CD4-positive, CD25-positive, alpha-beta regulatory T cell (primary cell): ENCODE results near the gene MAZ. TPM values are rescaled to one million over a fixed set of nuclear protein-coding genes. Genes with fewer than 3 reads are reported as not detected.

ENCODE experiments used
- ATAC-seq, 2 donors: fragments of 150-1000 bp; cut with Tn5 transposase; one replicate each; pipeline ENCODE4 v1.10.0; 2021; ENCODE audit warnings: low read depth in 2 of 2, moderate number of reproducible peaks in 2 of 2, moderate library complexity in 1 of 2
- DNase-seq, 3 donors: peaks; one replicate each; pipeline versions ENCODE4 v3.0.0 to v3.0.0-alpha.2; 2012 to 2022; ENCODE audit warnings: mixed read lengths in 1 of 3
- H3K27ac ChIP-seq: one replicate; pipeline ENCODE4 v1.7.0; 2013; ENCODE audit warnings: mild to moderate bottlenecking, low read length; ENCODE audit not compliant: insufficient read depth, poor library complexity, severe bottlenecking
- H3K27me3 ChIP-seq: one replicate; pipeline ENCODE4 v1.7.0; 2013; ENCODE audit warnings: low read length; ENCODE audit not compliant: control insufficient read depth, insufficient read depth
- H3K36me3 ChIP-seq: one replicate; pipeline ENCODE4 v1.7.0; 2013; ENCODE audit warnings: mild to moderate bottlenecking, low read length, moderate library complexity; ENCODE audit not compliant: control insufficient read depth, insufficient read depth
- H3K4me1 ChIP-seq: 2 replicates; pipeline ENCODE4 v1.7.0; 2013; ENCODE audit warnings: mild to moderate bottlenecking, low read length; ENCODE audit not compliant: insufficient read depth, control insufficient read depth, poor library complexity, severe bottlenecking
- H3K4me3 ChIP-seq: one replicate; pipeline ENCODE4 v1.7.0; 2013; ENCODE audit warnings: low read depth, mild to moderate bottlenecking, low read length, moderate library complexity
- H3K9me3 ChIP-seq, 2 experiments: 1 replicate in 1 of 2; 2 replicates in 1 of 2; pipeline ENCODE4 v1.7.0; 2013; ENCODE audit warnings: low read length in 2 of 2, mild to moderate bottlenecking in 1 of 2, moderate library complexity in 1 of 2; ENCODE audit not compliant: control insufficient read depth in 2 of 2
- H3K27ac Mint-ChIP-seq, 3 donors: one replicate each; pipeline ENCODE4 v1.8.0; 2020 to 2022; ENCODE audit warnings: mild to moderate bottlenecking in 3 of 3, mixed read lengths in 3 of 3, moderate library complexity in 2 of 3
- H3K27me3 Mint-ChIP-seq: one replicate; pipeline ENCODE4 v1.8.0; 2022; ENCODE audit warnings: mild to moderate bottlenecking, mixed read lengths
- H3K36me3 Mint-ChIP-seq: one replicate; pipeline ENCODE4 v1.8.0; 2020; ENCODE audit warnings: mixed read lengths
- H3K4me1 Mint-ChIP-seq, 4 donors: one replicate each; pipeline ENCODE4 v1.8.0; 2020 to 2022; ENCODE audit warnings: mixed read lengths in 4 of 4, mild to moderate bottlenecking in 1 of 4
- H3K4me3 Mint-ChIP-seq, 4 donors: one replicate each; pipeline ENCODE4 v1.8.0; 2020 to 2022; ENCODE audit warnings: mild to moderate bottlenecking in 4 of 4, mixed read lengths in 4 of 4, moderate library complexity in 3 of 4
- H3K9me3 Mint-ChIP-seq, 7 donors: one replicate each; pipeline ENCODE4 v1.8.0; 2020 to 2022; ENCODE audit warnings: mixed read lengths in 7 of 7, mild to moderate bottlenecking in 3 of 7, moderate library complexity in 2 of 7
- polyA plus RNA-seq, 4 donors: library from polyadenylated mRNA; unstranded; fragments of 300-500 nt; fragmentation: Illumina TruSeq; gene quantifications; one replicate each; pipeline ENCODE4 v1.2.3, GENCODE V29; 2021
- total RNA-seq: library from RNA; stranded (reverse); gene quantifications from one replicate; pipeline ENCODE4 v1.2.3, GENCODE V29; 2022

Gene MAZ
- total and polyA plus RNA-seq, 5 donors from 2014 or later = 36.9 to 224 (median 47.0) TPM

DNA sequence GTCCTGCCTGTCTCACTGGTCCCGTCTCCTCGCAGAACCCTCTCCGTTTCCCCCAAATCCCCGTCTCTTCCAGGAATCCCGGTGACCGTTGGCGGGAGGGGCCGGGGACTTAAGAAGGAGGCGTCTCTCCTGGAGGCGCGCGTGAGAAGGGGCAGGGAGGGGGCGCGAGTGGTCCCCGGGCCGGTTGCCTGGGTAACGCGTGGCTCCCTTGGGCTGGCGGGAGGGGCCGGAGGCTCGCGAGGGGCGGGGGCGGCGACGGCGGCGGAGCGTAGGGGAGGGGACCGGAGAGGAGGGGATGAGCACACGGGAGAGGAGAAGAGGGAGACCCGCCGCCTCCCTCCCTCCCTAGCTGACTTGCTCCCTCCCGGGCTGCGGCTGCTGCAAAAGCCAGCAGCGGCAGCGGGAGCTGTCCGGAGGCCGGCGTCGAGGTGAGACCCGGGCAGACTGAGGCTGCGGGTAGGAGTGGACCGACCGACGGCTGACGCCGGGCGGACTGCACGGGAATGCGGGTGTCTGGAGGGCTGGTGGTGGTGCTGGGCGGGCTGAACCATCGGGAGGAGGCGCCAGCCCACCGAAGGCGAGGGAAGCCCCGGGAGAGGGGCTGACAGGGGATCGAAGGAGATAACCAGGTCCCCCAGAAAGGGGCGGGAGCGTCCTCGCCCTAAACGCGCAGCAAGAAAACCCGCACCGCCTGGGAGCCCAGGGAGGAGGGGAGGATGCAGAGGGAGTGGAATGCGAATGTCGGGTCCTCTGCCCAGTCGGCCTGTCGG, 5.8 kb downstream of the MAZ start, which contains the start of gene PRRT2:
PRRT2 (plus strand) TSS at position 298 of the 770 bp plus-strand sequence. CDS start 862 bp downstream, outside the sequence.
- Histone ChIP-seq H3K27me3 (no peaks in the 10 kb centered on the region), H3K27ac (peak within 1 kb of the TSS; percentile 90), H3K9me3 (no peaks in the 10 kb centered on the region), H3K4me1 (peaks cover 75% of the 10 kb centered on the region), H3K36me3 (peaks cover 4% of the 10 kb centered on the region), H3K4me3 (peak within 1 kb of the TSS; percentile 65)
- peaks cover 0 to 2% (median 0%) of the 10 kb centered on the region in 7 donors for H3K9me3 Mint-ChIP-seq
- H3K27ac Mint-ChIP-seq = peak within 1 kb of the TSS; percentile 82 to 92 (median 87)
- H3K36me3 Mint-ChIP-seq = peaks cover 4% of the 10 kb centered on the region
- peaks cover 5 to 75% (median 40%) of the 10 kb centered on the region in 4 donors for H3K4me1 Mint-ChIP-seq
- ATAC-seq (no peak), DNase-seq (peak in 2 of 3 donors; percentile 31 to 59)
- H3K27me3 Mint-ChIP-seq = peaks cover 23% of the 10 kb centered on the region
- peak within 1 kb of the TSS; percentile 89 to 96 (median 90) for H3K4me3 Mint-ChIP-seq

DNA sequence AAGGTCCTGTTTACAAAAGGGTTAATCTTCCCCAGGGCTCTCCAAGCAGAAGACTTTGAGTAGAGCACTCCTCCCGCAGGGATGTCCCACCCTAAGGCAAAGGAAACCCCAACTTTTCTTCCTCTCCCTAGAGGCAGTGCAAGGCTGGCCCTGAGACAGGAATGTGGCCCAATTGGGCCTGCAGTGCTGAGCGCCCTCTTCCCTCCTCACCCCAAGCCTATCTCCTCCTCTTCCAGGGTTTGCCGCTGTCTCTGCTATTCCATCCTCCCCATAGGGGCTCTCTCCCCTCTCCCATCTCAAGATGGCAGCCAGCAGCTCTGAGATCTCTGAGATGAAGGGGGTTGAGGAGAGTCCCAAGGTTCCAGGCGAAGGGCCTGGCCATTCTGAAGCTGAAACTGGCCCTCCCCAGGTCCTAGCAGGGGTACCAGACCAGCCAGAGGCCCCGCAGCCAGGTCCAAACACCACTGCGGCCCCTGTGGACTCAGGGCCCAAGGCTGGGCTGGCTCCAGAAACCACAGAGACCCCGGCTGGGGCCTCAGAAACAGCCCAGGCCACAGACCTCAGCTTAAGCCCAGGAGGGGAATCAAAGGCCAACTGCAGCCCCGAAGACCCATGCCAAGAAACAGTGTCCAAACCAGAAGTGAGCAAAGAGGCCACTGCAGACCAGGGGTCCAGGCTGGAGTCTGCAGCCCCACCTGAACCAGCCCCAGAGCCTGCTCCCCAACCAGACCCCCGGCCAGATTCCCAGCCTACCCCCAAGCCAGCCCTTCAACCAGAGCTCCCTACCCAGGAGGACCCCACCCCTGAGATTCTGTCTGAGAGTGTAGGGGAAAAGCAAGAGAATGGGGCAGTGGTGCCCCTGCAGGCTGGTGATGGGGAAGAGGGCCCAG, 6.7 kb downstream of the MAZ start:
- peaks cover 18% of the 10 kb centered on the region for H3K27me3 Mint-ChIP-seq
- ATAC-seq (no peak), DNase-seq (no peak)
- H3K36me3 Mint-ChIP-seq = peaks cover 5% of the 10 kb centered on the region
- no peak overlapping the region for H3K4me3 ChIP-seq
- peaks cover 5 to 76% (median 39%) of the 10 kb centered on the region in 4 donors for H3K4me1 Mint-ChIP-seq
- peak overlapping the region in 1 of 3 donors; percentile 15 for H3K27ac Mint-ChIP-seq
- H3K27ac ChIP-seq = no peak overlapping the region
- peaks cover 74% of the 10 kb centered on the region for H3K4me1 ChIP-seq
- H3K27me3 ChIP-seq = no peaks in the 10 kb centered on the region
- peaks cover 5% of the 10 kb centered on the region for H3K36me3 ChIP-seq
- no peaks in the 10 kb centered on the region for H3K9me3 ChIP-seq
- peak overlapping the region; percentile 63 to 91 (median 76) for H3K4me3 Mint-ChIP-seq
- peaks cover 0 to 2% (median 0%) of the 10 kb centered on the region in 7 donors for H3K9me3 Mint-ChIP-seq

DNA sequence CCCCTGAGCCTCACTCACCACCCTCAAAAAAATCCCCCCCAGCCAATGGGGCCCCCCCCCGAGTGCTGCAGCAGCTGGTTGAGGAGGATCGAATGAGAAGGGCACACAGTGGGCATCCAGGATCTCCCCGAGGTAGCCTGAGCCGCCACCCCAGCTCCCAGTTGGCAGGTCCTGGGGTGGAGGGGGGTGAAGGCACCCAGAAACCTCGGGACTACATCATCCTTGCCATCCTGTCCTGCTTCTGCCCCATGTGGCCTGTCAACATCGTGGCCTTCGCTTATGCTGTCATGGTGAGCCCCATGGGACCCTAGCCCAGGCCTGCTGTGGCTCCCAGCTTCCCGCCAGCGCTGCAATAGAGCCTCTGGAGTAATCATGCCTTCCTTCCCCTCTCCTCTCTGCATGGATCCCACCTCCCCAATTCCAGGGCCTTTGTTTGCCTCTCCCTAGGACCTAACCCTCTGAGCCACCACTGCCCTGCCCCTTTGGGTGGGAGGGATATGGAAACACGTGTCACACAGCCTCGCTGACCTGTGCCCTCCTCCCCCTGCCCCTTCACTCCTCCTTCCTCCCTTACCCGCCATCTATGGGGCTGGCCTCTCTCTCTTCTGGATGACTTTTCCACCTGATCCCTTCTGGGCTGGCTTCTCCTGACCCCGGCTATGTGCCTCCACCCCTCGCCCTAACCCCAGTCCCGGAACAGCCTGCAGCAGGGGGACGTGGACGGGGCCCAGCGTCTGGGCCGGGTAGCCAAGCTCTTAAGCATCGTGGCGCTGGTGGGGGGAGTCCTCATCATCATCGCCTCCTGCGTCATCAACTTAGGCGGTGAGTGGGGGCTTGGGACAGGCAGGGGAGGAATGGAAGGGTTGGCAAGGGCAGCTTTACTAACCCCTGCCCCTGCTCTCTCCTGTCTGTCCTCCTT, 7.6 kb downstream of the MAZ start:
- Mint-ChIP-seq H3K27me3 (peaks cover 16% of the 10 kb centered on the region), H3K27ac (peak overlapping the region; percentile 25 to 69 (median 66)), H3K36me3 (peaks cover 6% of the 10 kb centered on the region), H3K4me3 (peak overlapping the region; percentile 20 to 98 (median 66)), H3K9me3 (peaks cover 0 to 2% (median 0%) of the 10 kb centered on the region in 7 donors), H3K4me1 (peaks cover 5 to 76% (median 40%) of the 10 kb centered on the region in 4 donors)
- ATAC-seq (no peak), DNase-seq (no peak)
- Histone ChIP-seq H3K27me3 (no peaks in the 10 kb centered on the region), H3K9me3 (no peaks in the 10 kb centered on the region), H3K4me1 (peaks cover 72% of the 10 kb centered on the region), H3K36me3 (peaks cover 11% of the 10 kb centered on the region), H3K4me3 (no peak overlapping the region), H3K27ac (no peak overlapping the region)

DNA sequence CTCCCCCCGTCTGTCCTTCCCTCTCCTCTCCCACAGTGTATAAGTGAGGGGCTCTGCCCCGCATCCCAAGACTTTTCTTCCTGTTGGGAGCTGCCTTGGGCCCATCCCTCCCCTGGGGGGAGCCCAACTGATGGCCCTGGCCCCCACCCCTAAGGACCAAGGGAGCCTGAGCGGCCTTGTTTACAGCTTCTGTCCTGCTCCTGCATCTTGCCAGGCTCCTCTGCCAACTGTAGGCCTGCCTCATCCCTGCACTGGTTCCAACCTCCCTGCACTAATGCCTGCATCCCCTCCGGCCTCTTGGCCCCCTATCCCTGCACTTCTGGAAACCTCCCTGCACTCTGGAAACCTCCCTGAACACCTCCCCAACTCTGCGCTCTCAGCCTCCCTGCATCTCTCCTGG, 8.3 kb downstream of the MAZ start:
- Mint-ChIP-seq H3K9me3 (peaks cover 0 to 2% (median 0%) of the 10 kb centered on the region in 7 donors), H3K27me3 (peaks cover 16% of the 10 kb centered on the region), H3K4me1 (peaks cover 5 to 77% (median 43%) of the 10 kb centered on the region in 4 donors), H3K4me3 (peak overlapping the region; percentile 82 to 98 (median 95)), H3K27ac (peak overlapping the region; percentile 18 to 97 (median 82)), H3K36me3 (peaks cover 6% of the 10 kb centered on the region)
- Histone ChIP-seq H3K36me3 (peaks cover 15% of the 10 kb centered on the region), H3K9me3 (no peaks in the 10 kb centered on the region), H3K4me1 (peaks cover 68% of the 10 kb centered on the region), H3K27ac (no peak overlapping the region), H3K27me3 (no peaks in the 10 kb centered on the region), H3K4me3 (peak overlapping the region; percentile 68)
- no peak for ATAC-seq
- DNase-seq = no peak

DNA sequence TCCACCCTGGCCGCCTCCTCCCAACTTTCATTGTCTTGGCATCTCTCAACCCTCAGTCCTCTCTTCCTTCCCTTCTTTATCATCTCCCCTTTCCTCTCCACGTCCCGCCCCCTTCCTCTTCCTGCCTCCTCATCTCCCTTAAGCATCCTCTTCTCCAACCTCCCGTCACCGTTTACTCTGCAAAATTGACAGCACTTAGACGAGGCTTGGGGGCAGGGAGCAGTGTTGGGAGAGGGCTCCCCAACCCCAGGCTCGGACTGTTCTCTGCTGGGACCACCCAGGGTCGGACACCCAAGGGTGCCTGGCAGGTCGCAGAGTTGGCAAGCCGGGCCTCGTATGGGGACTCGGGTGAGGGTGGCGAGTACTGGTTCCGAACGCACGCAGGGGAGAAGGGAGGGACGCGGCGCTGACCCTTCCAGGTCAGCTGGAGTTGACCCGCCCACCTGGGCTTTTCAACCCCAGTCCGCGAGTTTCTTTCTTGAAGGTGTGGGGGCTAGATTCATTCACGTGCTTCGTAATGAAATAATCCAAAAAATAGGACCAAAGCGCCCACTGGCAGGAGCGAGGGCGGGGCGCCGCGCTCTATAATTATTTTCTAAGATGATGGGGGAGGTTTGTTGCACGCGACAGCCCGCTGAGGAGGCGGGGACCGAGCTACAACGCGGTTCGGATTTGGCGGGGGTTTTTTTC, 8.8 kb downstream of the MAZ start:
- Histone ChIP-seq H3K36me3 (peaks cover 13% of the 10 kb centered on the region), H3K4me1 (peaks cover 68% of the 10 kb centered on the region), H3K4me3 (peak overlapping the region; percentile 68), H3K27ac (peak overlapping the region; percentile 91), H3K9me3 (no peaks in the 10 kb centered on the region), H3K27me3 (no peaks in the 10 kb centered on the region)
- DNase-seq (no peak), ATAC-seq (no peak)
- Mint-ChIP-seq H3K9me3 (peaks cover 0 to 2% (median 0%) of the 10 kb centered on the region in 7 donors), H3K4me3 (peak overlapping the region; percentile 94 to 98 (median 95)), H3K4me1 (peaks cover 5 to 78% (median 44%) of the 10 kb centered on the region in 4 donors), H3K36me3 (peaks cover 6% of the 10 kb centered on the region), H3K27ac (peak overlapping the region in 2 of 3 donors; percentile 97), H3K27me3 (peaks cover 16% of the 10 kb centered on the region)

DNA sequence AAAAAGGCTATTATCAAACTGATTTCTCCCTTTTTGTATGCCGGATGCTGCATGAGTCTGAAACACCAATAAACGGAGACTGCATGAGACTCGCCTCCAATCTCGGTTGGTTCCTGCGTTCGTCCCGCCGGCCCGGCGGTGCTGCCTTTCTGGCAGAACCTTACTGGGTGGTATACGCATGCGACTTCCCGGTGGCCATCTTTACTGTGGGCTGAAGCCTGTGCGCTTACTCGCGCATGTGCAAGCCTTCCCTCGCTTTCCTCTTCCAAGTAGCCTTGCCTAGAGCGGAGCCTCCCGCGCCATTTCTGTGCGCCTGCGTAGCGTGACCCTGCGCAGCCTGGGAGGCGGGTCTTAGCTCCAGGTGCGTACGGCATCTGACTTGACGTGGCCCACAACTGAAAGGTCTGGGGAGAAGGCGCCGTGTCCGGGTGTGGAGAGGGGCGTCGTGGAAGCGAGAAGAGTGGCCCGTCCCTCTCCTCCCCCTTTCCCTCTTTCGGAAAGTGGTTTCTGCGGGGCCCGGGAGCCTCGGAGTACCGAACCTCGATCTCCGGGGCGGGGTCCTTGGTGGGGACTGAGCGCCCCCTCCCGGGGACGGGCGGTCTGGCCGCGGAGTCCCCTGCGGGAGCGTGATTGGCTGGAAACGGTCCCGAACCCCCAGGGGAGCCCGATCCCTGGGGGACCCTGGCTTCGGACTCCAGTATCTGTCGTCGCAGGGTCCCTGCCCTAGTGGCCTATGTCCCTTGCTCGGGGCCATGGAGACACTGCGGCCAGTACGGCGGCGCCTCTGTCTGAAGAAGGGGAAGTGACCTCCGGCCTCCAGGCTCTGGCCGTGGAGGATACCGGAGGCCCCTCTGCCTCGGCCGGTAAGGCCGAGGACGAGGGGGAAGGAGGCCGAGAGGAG, 9.7 kb downstream of the MAZ start, which contains the start of gene PAGR1:
PAGR1 (plus strand) TSS at position 360 of the 901 bp plus-strand sequence; CDS start at position 734, 374 bp downstream.
- H3K9me3 Mint-ChIP-seq = peaks cover 0 to 2% (median 0%) of the 10 kb centered on the region in 7 donors
- peak within 1 kb of the TSS; percentile 97 for H3K27ac Mint-ChIP-seq
- H3K9me3 ChIP-seq = no peaks in the 10 kb centered on the region
- H3K4me1 ChIP-seq = peaks cover 68% of the 10 kb centered on the region
- peaks cover 5 to 78% (median 39%) of the 10 kb centered on the region in 4 donors for H3K4me1 Mint-ChIP-seq
- peaks cover 10% of the 10 kb centered on the region for H3K36me3 ChIP-seq
- peak; percentile 98 to 100 (median 99) for DNase-seq
- peaks cover 14% of the 10 kb centered on the region for H3K27me3 Mint-ChIP-seq
- H3K4me3 ChIP-seq = peak within 1 kb of the TSS; percentile 68
- peaks cover 6% of the 10 kb centered on the region for H3K36me3 Mint-ChIP-seq
- H3K27ac ChIP-seq = peak within 1 kb of the TSS; percentile 91
- H3K27me3 ChIP-seq = no peaks in the 10 kb centered on the region
- H3K4me3 Mint-ChIP-seq = peak within 1 kb of the TSS; percentile 94 to 98 (median 95)
- ATAC-seq = peak; percentile 80
